Uterus (tissue), 4 donors: ENCODE results near the gene TMEM266. TPM values are rescaled to one million over a fixed set of nuclear protein-coding genes. Genes with fewer than 3 reads are reported as not detected.

ENCODE experiments used
- DNase-seq, 2 donors: peaks; one replicate each; pipeline ENCODE4 v3.0.0-alpha.2; 2019 to 2020
- H3K27ac ChIP-seq, 2 donors: fragments of 200-600 bp; sonication (generic); 1 replicate in 1 of 2; 2 replicates in 1 of 2; pipeline ENCODE4 v1.5.1; 2016 to 2018
- H3K27me3 ChIP-seq, 2 donors: fragments of 200-600 bp; sonication (generic); one replicate each; pipeline ENCODE4 v1.5.1; 2018 to 2019; ENCODE audit warnings: control low read depth in 1 of 2
- H3K36me3 ChIP-seq, 2 donors: fragments of 200-600 bp; sonication (generic); one replicate each; pipeline ENCODE4 v1.5.1; 2019; ENCODE audit warnings: control low read depth in 1 of 2
- H3K4me1 ChIP-seq, 2 donors: fragments of 200-600 bp; sonication (generic); one replicate each; pipeline ENCODE4 v1.5.1; 2018 to 2019; ENCODE audit warnings: control low read depth in 1 of 2
- H3K4me3 ChIP-seq, 2 donors: fragments of 200-600 bp; sonication (generic); 1 replicate in 1 of 2; 2 replicates in 1 of 2; pipeline ENCODE4 v1.5.1; 2018 to 2019; ENCODE audit warnings: mild to moderate bottlenecking in 1 of 2
- H3K9me3 ChIP-seq, 2 donors: fragments of 200-600 bp; sonication (generic); one replicate each; pipeline ENCODE4 v1.5.1; 2019; ENCODE audit warnings: control low read depth in 1 of 2
- POLR2A ChIP-seq, 2 donors: fragments of 450-650 bp; IDR thresholded peaks; one replicate each; pipeline ENCODE4 v1.6.1; 2016; ENCODE audit warnings: antibody characterized with exemption in 2 of 2, mild to moderate bottlenecking in 1 of 2, moderate library complexity in 1 of 2
- intact Hi-C: fragments of 100-400 bp; cut with DNase I; formaldehyde crosslinking; loops from one replicate; pipeline ENCODE4 v1.15.1; 2023; ENCODE audit warnings: low total_unique reads
- total RNA-seq, 4 donors: library from RNA; depleted of rRNA in 3 of 4; stranded (reverse); fragments of >200 nt in 3 of 4; gene quantifications; one replicate each; pipeline versions ENCODE4 v1.1.0 to v1.2.4, GENCODE V29; 2014 to 2023
- TF ChIP-seq, protein P1 (sequence below), 4 experiments: fragments of 200-600 bp in 2 of 4; fragments of 450-650 bp in 2 of 4; sonication (generic) in 2 of 4; IDR thresholded peaks; one replicate each; pipeline ENCODE4 v1.5.1; 2016 to 2019; ENCODE audit warnings: antibody characterized with exemption in 4 of 4, mild to moderate bottlenecking in 2 of 4, moderate library complexity in 1 of 4
- donor health status: DM: yes; HTN: yes; CAD: no.

TMEM266 gene
- total RNA-seq, 4 donors from 2014 or later = 0.35 TPM; not detected in 3

DNA sequence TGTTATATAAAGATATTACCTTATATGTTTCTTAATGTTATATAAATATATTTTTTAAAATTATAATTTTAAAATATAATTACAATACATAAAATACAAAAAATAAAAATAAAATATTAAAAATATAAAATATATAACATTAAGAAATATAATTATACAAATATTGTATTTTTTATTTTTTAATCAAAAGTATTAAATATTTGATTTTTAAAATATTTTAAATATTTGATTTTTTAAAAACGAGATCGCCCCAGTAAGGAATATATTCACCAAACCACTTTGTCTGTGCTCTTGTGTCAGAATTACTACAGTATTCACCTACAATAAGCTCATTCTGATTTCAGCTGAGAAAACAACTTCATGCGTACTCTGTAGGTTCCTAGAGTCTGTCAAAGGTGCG is 162.4 kb downstream of the TMEM266 start:
- no peaks in the 10 kb centered on the region for H3K4me1 ChIP-seq
- no peaks in the 10 kb centered on the region for H3K27me3 ChIP-seq
- no peaks in the 10 kb centered on the region for H3K9me3 ChIP-seq
- intact Hi-C loops = no loop called here
- TF ChIP-seq, protein P1, sequence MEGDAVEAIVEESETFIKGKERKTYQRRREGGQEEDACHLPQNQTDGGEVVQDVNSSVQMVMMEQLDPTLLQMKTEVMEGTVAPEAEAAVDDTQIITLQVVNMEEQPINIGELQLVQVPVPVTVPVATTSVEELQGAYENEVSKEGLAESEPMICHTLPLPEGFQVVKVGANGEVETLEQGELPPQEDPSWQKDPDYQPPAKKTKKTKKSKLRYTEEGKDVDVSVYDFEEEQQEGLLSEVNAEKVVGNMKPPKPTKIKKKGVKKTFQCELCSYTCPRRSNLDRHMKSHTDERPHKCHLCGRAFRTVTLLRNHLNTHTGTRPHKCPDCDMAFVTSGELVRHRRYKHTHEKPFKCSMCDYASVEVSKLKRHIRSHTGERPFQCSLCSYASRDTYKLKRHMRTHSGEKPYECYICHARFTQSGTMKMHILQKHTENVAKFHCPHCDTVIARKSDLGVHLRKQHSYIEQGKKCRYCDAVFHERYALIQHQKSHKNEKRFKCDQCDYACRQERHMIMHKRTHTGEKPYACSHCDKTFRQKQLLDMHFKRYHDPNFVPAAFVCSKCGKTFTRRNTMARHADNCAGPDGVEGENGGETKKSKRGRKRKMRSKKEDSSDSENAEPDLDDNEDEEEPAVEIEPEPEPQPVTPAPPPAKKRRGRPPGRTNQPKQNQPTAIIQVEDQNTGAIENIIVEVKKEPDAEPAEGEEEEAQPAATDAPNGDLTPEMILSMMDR (IDR thresholded peaks at IDR 0.05) = no peak
- no peak for TF ChIP-seq POLR2A (IDR thresholded peaks at IDR 0.05)
- no peak overlapping the region for H3K4me3 ChIP-seq
- H3K27ac ChIP-seq = no peak overlapping the region
- DNase-seq = no peak
- no peaks in the 10 kb centered on the region for H3K36me3 ChIP-seq

DNA sequence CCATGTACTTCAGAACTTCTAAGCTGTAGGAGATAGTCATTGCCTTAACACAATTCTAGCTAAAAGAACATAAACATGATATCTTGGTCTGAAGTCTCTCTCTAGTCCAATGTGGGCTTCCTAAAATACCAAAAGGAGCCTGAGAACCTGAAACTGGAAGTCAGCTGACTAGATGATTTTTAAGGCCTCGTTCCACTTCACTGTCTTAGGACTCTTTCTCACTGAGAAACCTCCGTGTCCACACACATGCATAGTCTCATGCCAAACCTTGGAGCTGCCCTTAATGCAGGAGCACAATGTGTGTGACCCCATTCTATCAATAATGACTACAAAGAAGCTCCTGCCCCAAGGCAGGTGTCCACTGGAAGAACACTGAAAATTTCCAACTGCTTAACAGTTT is 163.7 kb downstream of the TMEM266 start:
- Histone ChIP-seq H3K4me3 (no peak overlapping the region), H3K27ac (no peak overlapping the region), H3K9me3 (no peaks in the 10 kb centered on the region), H3K27me3 (no peaks in the 10 kb centered on the region), H3K4me1 (no peaks in the 10 kb centered on the region), H3K36me3 (no peaks in the 10 kb centered on the region)
- TF ChIP-seq, protein P1 (IDR thresholded peaks at IDR 0.05) = no peak
- no peak for TF ChIP-seq POLR2A (IDR thresholded peaks at IDR 0.05)
- DNase-seq = no peak
- intact Hi-C loops = no loop called here

DNA sequence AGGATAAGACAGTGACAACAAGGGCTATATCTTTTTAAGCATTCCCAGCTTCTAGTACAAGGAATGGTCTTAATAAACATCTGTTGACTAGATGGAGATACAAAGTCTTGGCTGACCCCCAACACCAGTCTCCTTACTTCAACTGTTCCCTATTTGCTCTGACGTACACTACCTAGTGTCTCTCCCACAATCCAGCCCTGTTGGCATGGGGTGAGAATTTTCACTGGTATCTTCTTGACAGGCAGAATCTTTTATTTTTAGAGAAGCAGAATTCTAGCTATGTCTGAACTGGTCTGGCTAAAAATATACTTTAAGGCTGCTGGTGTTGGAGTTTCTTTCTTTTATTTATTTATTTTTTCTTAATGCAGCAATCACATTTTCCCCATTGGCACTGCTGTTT is 169.5 kb downstream of the TMEM266 start:
- Histone ChIP-seq H3K4me3 (no peak overlapping the region), H3K27me3 (no peaks in the 10 kb centered on the region), H3K9me3 (no peaks in the 10 kb centered on the region), H3K4me1 (no peaks in the 10 kb centered on the region), H3K27ac (no peak overlapping the region), H3K36me3 (no peaks in the 10 kb centered on the region)
- intact Hi-C loops = no loop called here
- DNase-seq = no peak
- TF ChIP-seq, protein P1 (IDR thresholded peaks at IDR 0.05) = no peak
- no peak for TF ChIP-seq POLR2A (IDR thresholded peaks at IDR 0.05)

DNA sequence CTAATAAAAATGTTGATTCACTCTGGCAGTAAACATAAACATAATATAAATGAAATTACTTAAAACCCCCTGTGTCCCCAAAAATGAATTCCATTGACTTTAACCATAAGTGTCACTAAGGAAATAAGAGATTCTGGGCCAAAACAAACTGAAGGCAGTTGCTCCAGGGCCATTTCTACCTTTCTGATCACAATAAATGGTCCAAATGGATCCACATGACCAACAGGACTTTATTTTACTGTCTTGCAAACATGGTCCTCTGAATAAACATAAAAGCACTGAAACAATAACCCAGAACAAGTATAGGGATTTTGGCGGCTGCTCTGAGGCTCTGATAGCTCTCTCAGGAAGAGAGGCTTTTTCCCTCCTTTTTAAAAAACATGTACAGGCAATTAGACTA is 174.1 kb downstream of the TMEM266 start:
- Histone ChIP-seq H3K4me1 (no peaks in the 10 kb centered on the region), H3K9me3 (no peaks in the 10 kb centered on the region), H3K4me3 (no peak overlapping the region), H3K27me3 (no peaks in the 10 kb centered on the region), H3K27ac (no peak overlapping the region), H3K36me3 (no peaks in the 10 kb centered on the region)
- intact Hi-C loops = no loop called here
- TF ChIP-seq POLR2A (IDR thresholded peaks at IDR 0.05) = no peak
- TF ChIP-seq, protein P1 (IDR thresholded peaks at IDR 0.05) = no peak
- DNase-seq = no peak

DNA sequence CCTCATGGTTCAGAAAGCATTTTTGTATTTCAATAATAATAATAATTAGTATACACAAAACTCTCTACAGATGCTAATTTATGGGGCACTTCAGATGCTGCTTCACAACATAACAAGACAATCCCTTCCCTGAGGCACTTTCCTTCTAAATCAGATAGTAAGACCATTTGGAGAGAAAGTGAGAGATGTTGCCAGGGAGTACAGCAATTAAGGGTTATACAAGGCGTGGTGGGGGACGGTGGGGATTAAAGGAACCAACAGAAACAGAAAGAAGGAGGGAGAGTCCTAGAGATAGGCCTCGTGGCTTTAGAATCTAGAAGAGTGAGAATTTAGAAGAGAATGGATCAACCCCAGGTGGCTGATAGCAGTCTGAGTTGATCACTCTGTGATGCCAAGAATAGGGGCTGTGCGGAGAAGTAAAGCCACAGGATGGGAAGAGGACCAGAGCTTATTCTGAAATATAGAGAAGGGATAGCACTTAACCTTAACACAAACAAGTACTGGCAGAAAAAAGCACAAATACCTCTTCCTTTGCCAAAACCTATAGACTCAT is 174.6 kb downstream of the TMEM266 start:
- Histone ChIP-seq H3K9me3 (no peaks in the 10 kb centered on the region), H3K4me3 (no peak overlapping the region), H3K4me1 (no peaks in the 10 kb centered on the region), H3K27me3 (no peaks in the 10 kb centered on the region), H3K27ac (no peak overlapping the region), H3K36me3 (no peaks in the 10 kb centered on the region)
- intact Hi-C loops = no loop called here
- DNase-seq = no peak
- TF ChIP-seq, protein P1 (IDR thresholded peaks at IDR 0.05) = no peak
- TF ChIP-seq POLR2A (IDR thresholded peaks at IDR 0.05) = no peak
